IPS DF 6.9 (cell line): Measurements from ENCODE around the gene CDK15.

Source experiments
- DNase-seq: peaks from one replicate; pipeline ENCODE4 v3.0.0-alpha.2; 2013; ENCODE audit warnings: low read depth, low spot score
- H3K27ac ChIP-seq: one replicate; pipeline ENCODE4 v1.5.1; 2013; ENCODE audit warnings: low read length, control low read depth
- H3K27me3 ChIP-seq: 2 replicates; pipeline ENCODE4 v1.6.1; 2013; ENCODE audit warnings: mild to moderate bottlenecking, low read length; ENCODE audit not compliant: control insufficient read depth, insufficient read depth
- H3K36me3 ChIP-seq: 2 replicates; pipeline ENCODE4 v1.6.1; 2013; ENCODE audit warnings: low read length; ENCODE audit not compliant: control insufficient read depth, insufficient read depth
- H3K4me1 ChIP-seq: 2 replicates; pipeline ENCODE4 v1.6.1; 2013; ENCODE audit warnings: low read length; ENCODE audit not compliant: control insufficient read depth, insufficient read depth
- H3K4me3 ChIP-seq: 2 replicates; pipeline ENCODE4 v1.5.1; 2013; ENCODE audit warnings: mild to moderate bottlenecking, low read length
- H3K9me3 ChIP-seq: 2 replicates; pipeline ENCODE4 v1.6.1; 2013; ENCODE audit warnings: low read length, inconsistent platforms; ENCODE audit not compliant: control insufficient read depth, insufficient read depth
- WGBS: extraction: QIAGEN DNeasy Blood & Tissue Kit; methylation state at CpG from one replicate; pipeline ENCODE4 v1.1.7; 2013; ENCODE audit warnings: mixed read lengths, missing lambda C conversion rate; ENCODE audit not compliant: insufficient read length, insufficient coverage; 5-methylcytosine and 5-hydroxymethylcytosine counted together

Gene CDK15

DNA sequence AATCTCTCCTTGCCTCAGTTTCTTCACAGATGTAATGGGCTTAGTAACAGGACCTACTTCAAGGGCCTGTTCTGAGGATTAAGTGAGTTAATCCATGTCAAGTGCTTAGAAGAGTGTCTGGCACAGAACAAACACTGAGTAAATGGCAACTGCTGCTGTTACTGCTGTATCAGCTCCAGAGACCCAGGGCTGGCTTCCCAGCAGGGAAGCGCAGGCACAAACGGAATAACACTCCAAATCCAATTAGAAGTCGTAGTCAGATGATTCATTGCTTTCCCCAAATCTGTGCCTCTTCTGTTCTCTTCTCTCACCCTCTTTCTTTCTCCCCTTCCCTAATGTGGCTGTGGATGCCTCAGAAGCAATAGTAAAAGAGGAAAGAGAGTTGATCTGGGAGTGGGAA lies 126.2 kb downstream of the CDK15 start:
- Histone ChIP-seq H3K36me3 (no peaks in the 10 kb centered on the region), H3K4me3 (no peak overlapping the region), H3K27me3 (no peaks in the 10 kb centered on the region), H3K9me3 (no peaks in the 10 kb centered on the region), H3K27ac (no peak overlapping the region), H3K4me1 (peaks cover 1% of the 10 kb centered on the region)
- WGBS: no CpG with 5 or more reads among the region's 3 CpGs
- no peak for DNase-seq

- Histone ChIP-seq H3K4me1 (peaks cover 1% of the 10 kb centered on the region), H3K4me3 (no peak overlapping the region), H3K27ac (no peak overlapping the region), H3K27me3 (no peaks in the 10 kb centered on the region), H3K9me3 (no peaks in the 10 kb centered on the region), H3K36me3 (no peaks in the 10 kb centered on the region)
- no peak for DNase-seq
- no CpG with 5 or more reads among the region's 7 CpGs for WGBS
Observed at GRCh38 chr2:201933792-201934237, 127.5 kb downstream of the CDK15 start.

DNA sequence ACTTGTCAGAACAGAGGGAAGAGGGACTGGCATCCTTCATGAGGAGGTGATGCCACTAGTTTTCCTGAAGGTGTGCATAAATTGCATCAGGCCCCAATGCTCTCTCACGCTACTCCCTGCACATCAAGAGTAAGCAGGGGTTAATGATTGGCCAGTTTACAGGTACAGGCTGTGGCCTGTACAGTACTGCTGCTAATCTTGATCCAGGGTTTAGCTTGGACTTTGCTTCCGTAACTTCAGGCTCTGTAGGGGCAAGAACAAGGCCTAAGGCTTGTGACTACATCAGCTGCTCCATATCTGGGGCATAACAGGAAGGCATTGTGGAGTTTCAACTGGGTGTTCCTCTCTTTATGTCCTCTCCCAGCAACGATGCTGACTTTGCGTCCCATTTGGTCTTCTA lies 130.5 kb downstream of the CDK15 start:
- no peaks in the 10 kb centered on the region for H3K9me3 ChIP-seq
- H3K4me1 ChIP-seq: peaks cover 2% of the 10 kb centered on the region; the same call in 1 of the 2 replicates
- H3K27ac ChIP-seq: no peak overlapping the region
- no peaks in the 10 kb centered on the region for H3K27me3 ChIP-seq
- DNase-seq: no peak
- no CpG with 5 or more reads among the region's 4 CpGs for WGBS
- H3K4me3 ChIP-seq: no peak overlapping the region
- H3K36me3 ChIP-seq: no peaks in the 10 kb centered on the region

GRCh38 chr2:201937343-201937742 lies 131.0 kb downstream of the CDK15 start:
- WGBS: no CpG with 5 or more reads among the region's 4 CpGs
- Histone ChIP-seq H3K4me1 (peaks cover 2% of the 10 kb centered on the region; the same call in 1 of the 2 replicates), H3K27ac (no peak overlapping the region), H3K36me3 (no peaks in the 10 kb centered on the region), H3K4me3 (no peak overlapping the region), H3K27me3 (no peaks in the 10 kb centered on the region), H3K9me3 (no peaks in the 10 kb centered on the region)
- DNase-seq: no peak

GRCh38 chr2:201938156-201938775 lies 131.9 kb downstream of the CDK15 start:
- no peaks in the 10 kb centered on the region for H3K27me3 ChIP-seq
- peaks cover 2% of the 10 kb centered on the region; the same call in 1 of the 2 replicates for H3K4me1 ChIP-seq
- WGBS: no CpG with 5 or more reads among the region's 2 CpGs
- DNase-seq: no peak
- no peak overlapping the region for H3K27ac ChIP-seq
- no peak overlapping the region for H3K4me3 ChIP-seq
- H3K9me3 ChIP-seq: no peaks in the 10 kb centered on the region
- H3K36me3 ChIP-seq: no peaks in the 10 kb centered on the region

- H3K4me3 ChIP-seq: no peak overlapping the region
- no peaks in the 10 kb centered on the region for H3K36me3 ChIP-seq
- peaks cover 2% of the 10 kb centered on the region; the same call in 1 of the 2 replicates for H3K4me1 ChIP-seq
- no peak for DNase-seq
- H3K27me3 ChIP-seq: no peaks in the 10 kb centered on the region
- no CpG with 5 or more reads among the region's 9 CpGs for WGBS
- no peak overlapping the region for H3K27ac ChIP-seq
- no peaks in the 10 kb centered on the region for H3K9me3 ChIP-seq
Observed at GRCh38 chr2:201938781-201939180, 132.4 kb downstream of the CDK15 start.

GRCh38 chr2:201939453-201939941 lies 133.2 kb downstream of the CDK15 start:
- Histone ChIP-seq H3K4me3 (no peak overlapping the region), H3K9me3 (no peaks in the 10 kb centered on the region), H3K36me3 (no peaks in the 10 kb centered on the region), H3K4me1 (peaks cover 2% of the 10 kb centered on the region; the same call in 1 of the 2 replicates), H3K27me3 (no peaks in the 10 kb centered on the region), H3K27ac (no peak overlapping the region)
- no CpG with 5 or more reads among the region's 9 CpGs for WGBS
- DNase-seq: no peak

- Histone ChIP-seq H3K27ac (no peak overlapping the region), H3K36me3 (no peaks in the 10 kb centered on the region), H3K9me3 (no peaks in the 10 kb centered on the region), H3K4me3 (no peak overlapping the region), H3K27me3 (no peaks in the 10 kb centered on the region), H3K4me1 (peaks cover 4% of the 10 kb centered on the region; the same call in 1 of the 2 replicates)
- DNase-seq: no peak
- no CpG with 5 or more reads among the region's 5 CpGs for WGBS
Observed at GRCh38 chr2:201942531-201942930, 136.2 kb downstream of the CDK15 start.
